Neuronal stem cell (in vitro differentiated cells): ENCODE data around the gene PSTPIP1. TPM values are rescaled to one million over a fixed set of nuclear protein-coding genes. Genes with fewer than 3 reads are reported as not detected.

Experiments used
- small RNA-seq: library from polyadenylated mRNA; stranded (forward); fragments of <200 nt; extraction: miRNeasy Mini kit (QIAGEN cat#:217004); gene quantifications from one replicate; pipeline ENCODE3, GENCODE V24; 2013; ENCODE audit not compliant: insufficient read depth

The PSTPIP1 gene

Small RNA genes within 50 kb of the gene (small RNA-seq; reads per million reads assigned to genes)
- not detected for gene RN7SL278P
